Measurements from ENCODE around the gene GSN.

The GSN gene

DNA sequence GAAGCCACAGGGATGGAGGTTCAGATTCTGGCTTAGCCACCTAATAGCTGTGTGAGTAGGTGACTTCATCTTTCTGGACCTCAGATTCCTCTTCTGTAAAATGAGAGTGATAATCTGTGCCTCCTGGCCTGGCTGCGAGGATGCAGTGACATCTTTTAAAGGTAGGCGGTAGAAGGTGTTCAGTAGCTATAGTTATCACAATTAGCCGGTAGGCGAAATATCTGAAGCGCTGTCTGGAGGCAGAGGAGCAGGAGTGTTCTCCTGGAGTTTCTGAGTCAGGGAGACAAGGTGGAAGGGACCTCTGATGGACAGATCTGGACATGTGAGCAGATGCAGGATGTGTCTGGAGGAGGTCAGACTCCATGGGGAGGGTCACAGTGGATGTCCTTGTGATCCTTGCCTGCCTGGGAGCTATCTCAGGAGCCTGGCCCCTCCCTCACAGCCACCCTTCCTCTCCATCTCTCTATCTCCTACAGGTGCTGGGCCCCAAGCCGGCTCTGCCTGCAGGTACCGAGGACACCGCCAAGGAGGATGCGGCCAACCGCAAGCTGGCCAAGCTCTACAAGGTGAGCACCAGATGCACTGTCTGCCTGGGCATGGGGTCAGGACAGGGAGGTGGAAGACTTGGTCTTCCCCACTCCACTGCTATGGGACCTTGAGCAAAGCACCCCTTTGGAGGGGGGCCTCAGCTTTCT, 45.6 kb downstream of the GSN start:
- no peaks in the 10 kb centered on the region for H3K36me3 Mint-ChIP-seq
- H3K4me1 Mint-ChIP-seq = no peaks in the 10 kb centered on the region
- no peaks in the 10 kb centered on the region for H3K27me3 Mint-ChIP-seq
- H3K4me3 Mint-ChIP-seq = no peak overlapping the region
- no peak overlapping the region for H3K27ac Mint-ChIP-seq
- no peaks in the 10 kb centered on the region for H3K9me3 Mint-ChIP-seq

DNA sequence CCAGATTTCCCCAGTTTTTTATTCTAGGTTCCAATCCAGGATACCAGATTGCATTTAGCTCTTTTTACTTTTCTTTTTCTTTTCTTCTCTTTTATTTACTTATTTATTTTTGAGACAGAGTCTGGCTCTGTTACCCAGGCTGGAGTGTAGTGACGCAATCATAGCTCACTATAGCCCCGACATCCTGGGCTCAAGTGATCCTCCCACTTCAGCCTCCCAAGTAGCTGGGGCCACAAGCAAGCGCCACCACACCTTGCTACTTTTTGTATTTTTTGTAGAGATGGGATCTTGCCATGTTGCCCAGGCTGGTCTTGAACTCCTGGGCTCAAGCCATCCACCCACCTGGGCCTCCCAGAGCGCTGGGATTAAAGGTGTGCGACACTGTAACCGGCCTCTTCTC, 48.4 kb downstream of the GSN start:
- H3K36me3 Mint-ChIP-seq = no peaks in the 10 kb centered on the region
- H3K4me3 Mint-ChIP-seq = no peak overlapping the region
- peaks cover 6% of the 10 kb centered on the region for H3K4me1 Mint-ChIP-seq
- H3K27me3 Mint-ChIP-seq = no peaks in the 10 kb centered on the region
- H3K9me3 Mint-ChIP-seq = no peaks in the 10 kb centered on the region
- H3K27ac Mint-ChIP-seq = no peak overlapping the region

DNA sequence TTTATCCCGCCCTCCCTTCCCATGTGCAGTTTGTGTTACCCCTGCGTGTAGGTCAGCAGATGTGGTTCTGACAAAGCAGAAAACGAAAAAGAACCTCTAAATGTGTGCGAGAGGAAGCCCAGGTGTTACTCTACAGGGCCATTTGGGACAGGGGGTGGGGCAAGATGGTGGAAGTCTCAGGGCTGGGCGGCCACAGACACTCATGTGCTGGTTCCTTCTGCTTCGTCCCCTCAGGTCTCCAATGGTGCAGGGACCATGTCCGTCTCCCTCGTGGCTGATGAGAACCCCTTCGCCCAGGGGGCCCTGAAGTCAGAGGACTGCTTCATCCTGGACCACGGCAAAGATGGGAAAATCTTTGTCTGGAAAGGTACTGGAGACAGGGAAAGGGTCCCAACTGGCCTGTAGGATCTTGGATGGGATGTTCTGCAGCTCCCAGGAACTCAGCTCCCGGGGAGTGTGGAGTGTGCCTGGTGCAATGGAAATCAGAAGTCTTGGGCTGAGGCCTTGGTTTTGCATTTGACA, 49.0 kb downstream of the GSN start:
- no peaks in the 10 kb centered on the region for H3K36me3 Mint-ChIP-seq
- no peaks in the 10 kb centered on the region for H3K9me3 Mint-ChIP-seq
- H3K4me1 Mint-ChIP-seq = peaks cover 6% of the 10 kb centered on the region
- H3K4me3 Mint-ChIP-seq = no peak overlapping the region
- H3K27ac Mint-ChIP-seq = no peak overlapping the region
- H3K27me3 Mint-ChIP-seq = no peaks in the 10 kb centered on the region

DNA sequence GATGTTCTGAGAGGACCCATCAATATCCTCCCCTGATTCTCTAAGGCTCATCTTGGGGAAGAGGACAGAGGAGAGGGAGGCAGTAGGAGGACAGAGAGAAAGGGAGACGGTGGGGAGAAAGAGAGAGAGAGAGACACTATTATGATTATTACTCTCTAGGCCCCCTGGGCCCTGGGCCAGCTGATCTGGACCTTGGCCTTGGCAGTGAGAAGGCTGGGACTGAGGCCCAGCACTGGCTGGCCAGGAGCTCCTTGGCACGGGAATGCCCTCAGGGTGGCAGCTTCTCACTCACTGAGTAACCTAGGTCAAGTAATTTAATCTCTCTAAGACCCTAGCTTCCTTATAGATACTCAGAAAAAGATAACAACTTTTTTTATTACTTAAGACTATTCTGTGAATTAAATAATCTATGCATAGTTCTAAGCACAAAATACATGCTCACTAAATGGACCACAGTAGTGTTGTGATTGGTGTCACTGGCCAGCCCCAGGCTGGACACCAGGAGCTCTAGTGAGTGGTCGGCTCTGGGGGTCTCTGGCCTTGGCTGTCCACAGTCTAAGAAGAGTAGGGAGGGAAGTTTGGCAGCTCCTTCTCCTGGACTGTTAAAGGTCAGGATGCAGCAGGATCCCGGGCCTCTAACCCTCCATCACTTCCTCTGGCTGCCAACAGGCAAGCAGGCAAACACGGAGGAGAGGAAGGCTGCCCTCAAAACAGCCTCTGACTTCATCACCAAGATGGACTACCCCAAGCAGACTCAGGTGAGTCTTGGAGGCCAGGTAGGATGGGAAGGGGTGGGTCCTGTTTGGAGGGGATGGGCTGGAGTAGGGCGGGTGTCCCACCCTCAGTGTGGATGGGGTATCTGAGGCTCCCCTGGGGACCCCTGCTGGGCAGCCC, 50.0 kb downstream of the GSN start:
- H3K9me3 Mint-ChIP-seq = no peaks in the 10 kb centered on the region
- no peaks in the 10 kb centered on the region for H3K27me3 Mint-ChIP-seq
- H3K27ac Mint-ChIP-seq = no peak overlapping the region
- no peak overlapping the region for H3K4me3 Mint-ChIP-seq
- H3K4me1 Mint-ChIP-seq = peaks cover 10% of the 10 kb centered on the region
- peaks cover 3% of the 10 kb centered on the region for H3K36me3 Mint-ChIP-seq

GRCh38 chr9:121318631-121319382, 50.8 kb downstream of the GSN start:
- Mint-ChIP-seq H3K27me3 (no peaks in the 10 kb centered on the region), H3K9me3 (no peaks in the 10 kb centered on the region), H3K4me1 (peaks cover 10% of the 10 kb centered on the region), H3K36me3 (peaks cover 3% of the 10 kb centered on the region), H3K27ac (no peak overlapping the region), H3K4me3 (no peak overlapping the region)

GRCh38 chr9:121319383-121319780, 51.4 kb downstream of the GSN start:
- peaks cover 3% of the 10 kb centered on the region for H3K36me3 Mint-ChIP-seq
- no peak overlapping the region for H3K27ac Mint-ChIP-seq
- H3K27me3 Mint-ChIP-seq = no peaks in the 10 kb centered on the region
- H3K4me1 Mint-ChIP-seq = peaks cover 10% of the 10 kb centered on the region
- H3K4me3 Mint-ChIP-seq = no peak overlapping the region
- no peaks in the 10 kb centered on the region for H3K9me3 Mint-ChIP-seq

GRCh38 chr9:121321016-121321503, 53.1 kb downstream of the GSN start:
- Mint-ChIP-seq H3K4me3 (no peak overlapping the region), H3K4me1 (peaks cover 10% of the 10 kb centered on the region), H3K27me3 (no peaks in the 10 kb centered on the region), H3K9me3 (no peaks in the 10 kb centered on the region), H3K36me3 (peaks cover 4% of the 10 kb centered on the region), H3K27ac (no peak overlapping the region)

- Mint-ChIP-seq H3K27ac (no peak overlapping the region), H3K4me3 (no peak overlapping the region), H3K4me1 (peaks cover 10% of the 10 kb centered on the region), H3K36me3 (peaks cover 4% of the 10 kb centered on the region), H3K9me3 (no peaks in the 10 kb centered on the region), H3K27me3 (no peaks in the 10 kb centered on the region)
Measured at GRCh38 chr9:121322037-121322736, 54.2 kb downstream of the GSN start.

GRCh38 chr9:121322737-121323448, 54.9 kb downstream of the GSN start:
- Mint-ChIP-seq H3K36me3 (peaks cover 4% of the 10 kb centered on the region), H3K27ac (no peak overlapping the region), H3K4me3 (no peak overlapping the region), H3K4me1 (peaks cover 10% of the 10 kb centered on the region), H3K9me3 (no peaks in the 10 kb centered on the region), H3K27me3 (no peaks in the 10 kb centered on the region)

DNA sequence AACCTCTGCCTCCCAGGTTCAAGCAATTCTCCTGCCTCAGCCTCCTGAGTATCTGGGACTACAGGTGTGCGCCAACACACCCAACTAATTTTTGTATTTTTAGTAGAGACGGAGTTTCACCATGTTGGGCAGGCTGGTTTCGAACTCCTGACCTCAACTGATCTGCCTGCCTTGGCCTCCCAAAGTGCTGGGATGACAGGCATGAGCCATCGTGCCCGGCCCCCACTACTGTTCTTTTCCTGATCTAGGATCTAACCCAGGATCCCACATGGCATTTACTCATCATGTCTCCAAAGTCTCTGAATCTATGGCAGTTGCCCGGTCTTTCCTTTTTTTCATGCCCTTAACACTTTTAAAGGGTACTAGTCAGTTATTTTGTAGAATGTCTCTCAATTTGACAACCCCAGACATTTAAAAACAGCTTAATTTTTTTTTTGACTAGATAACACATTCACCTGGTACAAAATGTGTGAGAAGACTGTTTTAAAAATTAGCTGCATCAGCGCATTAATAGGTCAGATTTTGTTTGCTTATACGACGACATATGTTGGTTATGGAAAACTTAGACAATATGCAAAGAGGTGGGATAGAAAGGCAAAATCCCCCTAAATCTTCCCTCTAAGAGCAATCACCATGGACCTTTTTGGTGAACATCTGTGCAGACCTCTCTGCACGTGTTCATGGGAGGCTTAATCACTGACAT, 55.6 kb downstream of the GSN start:
- no peak overlapping the region for H3K4me3 Mint-ChIP-seq
- peaks cover 4% of the 10 kb centered on the region for H3K36me3 Mint-ChIP-seq
- H3K4me1 Mint-ChIP-seq = peaks cover 10% of the 10 kb centered on the region
- no peaks in the 10 kb centered on the region for H3K9me3 Mint-ChIP-seq
- H3K27ac Mint-ChIP-seq = no peak overlapping the region
- H3K27me3 Mint-ChIP-seq = no peaks in the 10 kb centered on the region

DNA sequence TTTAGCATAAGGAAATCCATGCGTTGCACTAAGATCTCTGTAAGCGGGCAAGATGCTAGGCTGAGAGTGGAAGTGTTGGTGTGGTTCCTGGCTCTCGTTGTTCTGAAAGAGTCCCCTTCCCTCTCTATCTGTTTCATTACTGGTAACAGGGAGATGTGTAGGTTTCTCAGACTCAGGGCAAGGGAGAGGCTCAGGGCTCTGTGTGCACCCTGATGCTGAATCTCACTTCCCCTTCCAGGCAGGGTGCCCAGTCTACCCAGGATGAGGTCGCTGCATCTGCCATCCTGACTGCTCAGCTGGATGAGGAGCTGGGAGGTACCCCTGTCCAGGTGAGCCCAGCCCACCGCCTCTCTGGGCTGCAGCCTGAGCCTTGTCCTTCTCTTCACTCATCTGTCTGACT, 56.4 kb downstream of the GSN start:
- Mint-ChIP-seq H3K27me3 (no peaks in the 10 kb centered on the region), H3K4me1 (peaks cover 10% of the 10 kb centered on the region), H3K4me3 (no peak overlapping the region), H3K9me3 (no peaks in the 10 kb centered on the region), H3K27ac (no peak overlapping the region), H3K36me3 (peaks cover 6% of the 10 kb centered on the region)

- H3K27me3 Mint-ChIP-seq = no peaks in the 10 kb centered on the region
- no peaks in the 10 kb centered on the region for H3K9me3 Mint-ChIP-seq
- no peak overlapping the region for H3K4me3 Mint-ChIP-seq
- no peak overlapping the region for H3K27ac Mint-ChIP-seq
- peaks cover 10% of the 10 kb centered on the region for H3K4me1 Mint-ChIP-seq
- peaks cover 6% of the 10 kb centered on the region for H3K36me3 Mint-ChIP-seq
Measured at GRCh38 chr9:121324755-121325154, 56.8 kb downstream of the GSN start.

DNA sequence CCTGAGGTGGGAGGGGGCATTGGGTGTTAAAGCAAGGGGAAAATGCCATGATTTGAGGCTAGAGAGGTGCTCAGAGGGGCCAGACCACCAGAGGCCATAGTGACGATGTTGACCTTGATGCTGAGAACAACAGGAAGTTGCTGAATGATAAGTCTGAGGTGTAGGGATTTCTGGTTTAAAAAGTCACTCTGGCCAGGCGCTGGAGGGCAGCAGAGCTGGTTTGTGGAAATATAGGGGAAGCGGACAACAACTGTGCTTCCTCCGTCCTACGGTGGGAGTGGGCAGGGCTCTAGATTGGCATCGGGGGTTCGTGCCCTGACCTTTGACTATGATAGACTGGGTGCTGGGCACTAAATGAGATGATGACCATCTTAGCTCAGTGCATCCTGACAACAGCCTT, 57.4 kb downstream of the GSN start:
- H3K4me3 Mint-ChIP-seq = no peak overlapping the region
- no peaks in the 10 kb centered on the region for H3K9me3 Mint-ChIP-seq
- peaks cover 7% of the 10 kb centered on the region for H3K36me3 Mint-ChIP-seq
- peaks cover 10% of the 10 kb centered on the region for H3K4me1 Mint-ChIP-seq
- H3K27ac Mint-ChIP-seq = no peak overlapping the region
- no peaks in the 10 kb centered on the region for H3K27me3 Mint-ChIP-seq
